T-helper 1 cell treated with Interleukin-12 subunit alpha and Interleukin-12 subunit beta and Interleukin-4 antibody, amounts not matched to agents 30 μg/mL and 1 μg/mL, for 36 hours (primary cell): ENCODE data around the gene RPLP2.
A peak's percentile ranks its signal among the peaks of the same experiment; 100 is the strongest.

Experiments
- H3K27ac Mint-ChIP-seq: one replicate; pipeline ENCODE4 v1.8.0; 2021; ENCODE audit warnings: mild to moderate bottlenecking, mixed read lengths
- H3K27me3 Mint-ChIP-seq: one replicate; pipeline ENCODE4 v1.8.0; 2021; ENCODE audit warnings: low read depth, mixed read lengths
- H3K36me3 Mint-ChIP-seq: one replicate; pipeline ENCODE4 v1.8.0; 2021; ENCODE audit warnings: low read depth, mixed read lengths
- H3K4me1 Mint-ChIP-seq: one replicate; pipeline ENCODE4 v1.8.0; 2021; ENCODE audit warnings: low read depth, mixed read lengths
- H3K4me3 Mint-ChIP-seq: one replicate; pipeline ENCODE4 v1.8.0; 2021; ENCODE audit warnings: mild to moderate bottlenecking, moderate library complexity, mixed read lengths
- H3K9me3 Mint-ChIP-seq: one replicate; pipeline ENCODE4 v1.8.0; 2021; ENCODE audit warnings: mixed read lengths

RPLP2 gene

GRCh38 chr11:770642-771616 lies 38.8 kb upstream of the RPLP2 start:
- peaks cover 4% of the 10 kb centered on the region for H3K36me3 Mint-ChIP-seq

GRCh38 chr11:771617-772204 lies 38.1 kb upstream of the RPLP2 start:
- Mint-ChIP-seq H3K9me3 (no peaks in the 10 kb centered on the region), H3K27me3 (no peaks in the 10 kb centered on the region), H3K4me1 (peaks cover 8% of the 10 kb centered on the region), H3K27ac (no peak overlapping the region), H3K4me3 (no peak overlapping the region), H3K36me3 (peaks cover 1% of the 10 kb centered on the region)

More at GRCh38 chr11:770642-771616, 38.8 kb upstream of the RPLP2 start:
- Mint-ChIP-seq H3K4me1 (peaks cover 4% of the 10 kb centered on the region), H3K9me3 (no peaks in the 10 kb centered on the region), H3K27ac (no peak overlapping the region), H3K27me3 (no peaks in the 10 kb centered on the region), H3K4me3 (no peak overlapping the region)

- no peak overlapping the region for H3K4me3 Mint-ChIP-seq
- H3K36me3 Mint-ChIP-seq, result no peaks in the 10 kb centered on the region
- H3K27ac Mint-ChIP-seq, result no peak overlapping the region
- H3K27me3 Mint-ChIP-seq, result no peaks in the 10 kb centered on the region
- H3K4me1 Mint-ChIP-seq, result peaks cover 8% of the 10 kb centered on the region
- H3K9me3 Mint-ChIP-seq, result no peaks in the 10 kb centered on the region
These were observed 37.1 kb upstream of the RPLP2 start for GRCh38 chr11:772429-773390.

- peaks cover 9% of the 10 kb centered on the region for H3K4me1 Mint-ChIP-seq
- H3K9me3 Mint-ChIP-seq, result no peaks in the 10 kb centered on the region
- H3K4me3 Mint-ChIP-seq, result no peak overlapping the region
- H3K27me3 Mint-ChIP-seq, result no peaks in the 10 kb centered on the region
- no peak overlapping the region for H3K27ac Mint-ChIP-seq
- H3K36me3 Mint-ChIP-seq, result no peaks in the 10 kb centered on the region
These were observed 36.3 kb upstream of the RPLP2 start for GRCh38 chr11:773425-773824.

- Mint-ChIP-seq H3K4me3 (no peak overlapping the region), H3K27me3 (no peaks in the 10 kb centered on the region), H3K9me3 (no peaks in the 10 kb centered on the region), H3K27ac (no peak overlapping the region), H3K36me3 (no peaks in the 10 kb centered on the region), H3K4me1 (peaks cover 9% of the 10 kb centered on the region)
These were observed 35.9 kb upstream of the RPLP2 start for GRCh38 chr11:773830-774229.

- Mint-ChIP-seq H3K36me3 (no peaks in the 10 kb centered on the region), H3K27me3 (no peaks in the 10 kb centered on the region), H3K4me1 (peaks cover 9% of the 10 kb centered on the region), H3K27ac (no peak overlapping the region), H3K4me3 (peak overlapping the region; percentile 56), H3K9me3 (no peaks in the 10 kb centered on the region)
These were observed 34.7 kb upstream of the RPLP2 start for GRCh38 chr11:774873-775592.

- H3K4me3 Mint-ChIP-seq, result peak overlapping the region; percentile 81
- H3K9me3 Mint-ChIP-seq, result no peaks in the 10 kb centered on the region
- H3K27ac Mint-ChIP-seq, result peak overlapping the region; percentile 70
- no peaks in the 10 kb centered on the region for H3K36me3 Mint-ChIP-seq
- H3K4me1 Mint-ChIP-seq, result peaks cover 9% of the 10 kb centered on the region
- H3K27me3 Mint-ChIP-seq, result no peaks in the 10 kb centered on the region
These were observed 33.6 kb upstream of the RPLP2 start for GRCh38 chr11:776263-776560.

GRCh38 chr11:776561-777287 lies 33.0 kb upstream of the RPLP2 start:
- Mint-ChIP-seq H3K4me1 (peaks cover 9% of the 10 kb centered on the region), H3K27me3 (no peaks in the 10 kb centered on the region), H3K4me3 (peak overlapping the region; percentile 81), H3K36me3 (no peaks in the 10 kb centered on the region), H3K27ac (peak overlapping the region; percentile 70), H3K9me3 (no peaks in the 10 kb centered on the region)

- Mint-ChIP-seq H3K4me1 (peaks cover 9% of the 10 kb centered on the region), H3K4me3 (peak within 1 kb of the TSS; percentile 81), H3K9me3 (no peaks in the 10 kb centered on the region), H3K27ac (peak within 1 kb of the TSS; percentile 77), H3K36me3 (no peaks in the 10 kb centered on the region), H3K27me3 (no peaks in the 10 kb centered on the region)
These were observed 32.2 kb upstream of the RPLP2 start, which contains the start of gene GATD1 for GRCh38 chr11:777288-778255. GATD1 (minus strand) TSS chr11:777487; CDS start chr11:777462, 25 bp downstream.

- no peaks in the 10 kb centered on the region for H3K9me3 Mint-ChIP-seq
- H3K4me3 Mint-ChIP-seq, result peak overlapping the region; percentile 25
- peaks cover 5% of the 10 kb centered on the region for H3K36me3 Mint-ChIP-seq
- peaks cover 9% of the 10 kb centered on the region for H3K4me1 Mint-ChIP-seq
- no peak overlapping the region for H3K27ac Mint-ChIP-seq
- no peaks in the 10 kb centered on the region for H3K27me3 Mint-ChIP-seq
These were observed 30.5 kb upstream of the RPLP2 start for GRCh38 chr11:778976-779954.

- H3K27me3 Mint-ChIP-seq, result no peaks in the 10 kb centered on the region
- peaks cover 5% of the 10 kb centered on the region for H3K36me3 Mint-ChIP-seq
- peaks cover 9% of the 10 kb centered on the region for H3K4me1 Mint-ChIP-seq
- no peaks in the 10 kb centered on the region for H3K9me3 Mint-ChIP-seq
- no peak overlapping the region for H3K27ac Mint-ChIP-seq
- no peak overlapping the region for H3K4me3 Mint-ChIP-seq
These were observed 29.7 kb upstream of the RPLP2 start for GRCh38 chr11:779955-780532.
